Measurements from ENCODE around the gene SGPL1.

SGPL1 gene

DNA sequence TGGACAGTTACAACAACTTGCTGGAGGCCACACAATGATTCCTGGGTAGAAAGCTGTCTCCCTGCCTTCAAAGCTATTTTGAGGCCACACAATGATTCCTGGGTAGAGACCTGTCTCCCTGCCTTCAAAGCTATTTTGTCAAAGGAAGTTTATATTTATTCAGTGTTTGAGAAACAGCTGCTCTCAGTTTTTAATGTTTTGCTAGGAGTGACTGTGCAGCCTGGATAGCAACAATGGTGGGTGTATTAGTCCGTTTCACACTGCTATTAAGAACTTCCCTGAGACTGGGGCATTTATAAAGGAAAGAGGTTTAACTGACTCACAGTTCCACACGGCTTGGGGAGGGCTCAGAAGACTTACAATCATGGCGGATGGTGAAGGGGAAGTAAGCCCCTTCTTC is 3.9 kb upstream of the SGPL1 start:
- DNase-seq, result no peak

DNA sequence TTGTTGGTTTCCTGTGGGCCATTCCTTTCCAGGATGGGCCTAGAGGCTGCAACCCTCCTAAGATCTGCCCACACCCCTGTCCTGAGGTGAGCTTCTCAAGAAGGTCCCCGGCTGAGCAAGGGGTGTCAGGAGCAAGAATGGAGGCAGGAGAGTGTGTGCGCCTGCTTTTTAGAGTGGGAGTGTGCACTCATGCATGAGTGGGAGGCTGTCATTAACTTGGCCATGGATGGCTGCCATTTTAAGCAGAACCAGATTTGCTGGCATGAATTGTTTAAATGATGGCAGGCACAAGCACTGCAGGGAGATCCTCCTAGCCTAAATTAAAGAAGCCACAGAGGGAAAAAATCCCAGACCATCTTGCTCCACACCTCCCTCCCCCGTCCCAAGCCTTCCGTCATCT is 2.9 kb upstream of the SGPL1 start:
- DNase-seq, result no peak

- DNase-seq, result no peak
Observed at GRCh38 chr10:70814126-70814525, 1.6 kb upstream of the SGPL1 start.

DNA sequence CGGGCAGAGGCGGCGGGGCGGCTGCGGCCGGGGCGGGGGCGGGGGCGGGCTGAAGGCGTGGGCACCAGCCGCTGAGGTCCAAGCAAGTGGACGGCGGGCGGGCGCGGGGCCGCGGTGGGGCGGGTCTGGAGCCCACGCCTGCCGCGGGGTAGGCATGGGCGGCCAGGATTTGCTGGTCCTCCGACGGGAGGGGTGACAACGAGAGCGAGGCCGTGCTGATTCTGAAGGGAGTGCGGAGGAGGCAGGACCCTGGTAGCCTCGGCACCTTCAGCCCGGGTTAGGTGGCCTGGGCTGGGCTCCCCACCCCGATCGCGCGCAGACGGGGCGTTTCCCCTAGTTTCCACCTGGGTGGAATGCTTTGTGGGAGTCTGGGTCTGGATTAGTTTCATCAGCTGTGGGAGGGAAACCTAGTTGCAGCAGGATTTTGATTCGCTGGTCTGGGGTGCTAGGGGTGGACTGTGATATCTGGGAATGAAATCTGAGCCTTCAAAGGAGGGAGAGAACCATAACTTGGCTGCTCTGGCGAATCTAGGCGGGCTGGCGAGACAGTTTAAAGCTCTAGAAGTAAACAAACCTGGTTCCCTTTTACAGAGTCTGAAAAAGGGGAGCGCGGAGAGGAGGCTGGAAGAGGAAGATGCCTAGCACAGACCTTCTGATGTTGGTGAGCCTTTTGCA is 609 bp downstream of the SGPL1 start:
- peak; percentile 55 for DNase-seq

DNA sequence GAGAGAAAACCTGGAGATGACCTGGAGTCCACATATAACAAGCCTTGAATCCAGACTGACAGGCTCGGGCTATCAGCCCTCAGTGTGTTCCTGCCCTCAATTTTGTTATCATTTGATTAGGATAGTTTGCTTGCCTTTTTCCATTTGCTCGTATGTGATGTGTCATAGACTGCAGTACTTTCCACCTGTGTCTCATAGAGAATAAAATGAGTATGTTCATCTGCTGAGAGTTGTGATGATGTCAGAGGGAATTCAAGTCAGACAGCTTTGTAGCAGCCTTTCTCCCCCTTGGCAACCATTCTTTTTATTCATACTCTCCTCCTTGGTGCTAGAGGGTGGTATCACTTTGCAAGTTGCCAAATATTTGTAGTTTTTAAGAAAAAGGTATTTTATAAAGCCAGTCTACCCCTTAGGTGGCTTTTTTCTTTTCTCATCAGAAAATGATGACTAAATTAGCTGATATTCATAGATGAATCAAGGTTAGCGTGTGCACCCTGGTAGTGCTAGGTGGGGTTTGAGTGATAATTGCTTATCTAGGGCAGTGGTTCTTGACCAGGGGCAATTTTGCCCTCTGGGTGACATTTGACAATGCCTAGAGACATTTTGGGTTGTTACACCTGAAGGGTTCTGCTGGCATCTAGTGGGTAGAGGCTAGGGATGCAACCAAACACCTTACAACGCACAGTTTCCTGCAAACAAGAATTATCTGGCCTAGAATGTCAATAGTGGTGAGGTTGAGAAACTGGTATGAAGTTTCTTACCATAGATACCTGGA is 5.4 kb downstream of the SGPL1 start:
- no peak for DNase-seq

DNA sequence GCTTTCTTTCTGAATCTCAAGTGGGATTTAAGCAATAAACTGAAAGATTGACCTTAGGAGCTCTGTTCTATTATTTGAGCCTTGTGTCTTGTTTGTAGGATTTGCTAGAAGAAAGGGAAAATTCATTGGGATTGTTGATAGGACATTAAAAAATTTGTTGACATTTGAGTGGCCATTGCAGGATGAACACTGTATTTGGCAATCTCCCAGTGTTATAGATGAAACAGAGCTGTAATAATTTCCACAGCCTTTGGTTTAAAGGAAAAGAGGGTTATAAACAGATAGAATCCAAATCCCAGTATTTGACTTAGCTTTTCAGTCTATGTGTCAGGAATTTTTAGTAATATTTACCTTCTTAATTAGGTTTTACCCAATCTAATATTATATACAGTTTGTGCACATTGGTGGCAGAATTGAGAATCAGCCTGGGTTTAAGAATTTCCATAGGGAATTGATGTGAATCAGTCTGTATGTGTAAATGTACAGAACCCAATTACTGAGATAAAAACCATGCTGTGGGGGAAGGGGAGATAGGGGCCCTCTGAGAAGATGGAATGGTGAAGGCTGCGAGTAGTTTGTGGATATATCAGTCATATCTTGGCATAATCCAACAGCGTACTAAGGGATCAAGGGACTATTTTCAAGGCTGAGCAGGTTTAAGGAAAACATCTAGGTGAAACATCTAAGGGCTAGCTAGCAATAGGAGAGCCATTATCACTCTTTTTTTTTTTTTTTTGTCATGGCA is 6.5 kb downstream of the SGPL1 start:
- no peak for DNase-seq

GRCh38 chr10:70827086-70827757 is 11.5 kb downstream of the SGPL1 start:
- no peak for DNase-seq

GRCh38 chr10:70828923-70829322 is 13.2 kb downstream of the SGPL1 start:
- DNase-seq, result no peak

DNA sequence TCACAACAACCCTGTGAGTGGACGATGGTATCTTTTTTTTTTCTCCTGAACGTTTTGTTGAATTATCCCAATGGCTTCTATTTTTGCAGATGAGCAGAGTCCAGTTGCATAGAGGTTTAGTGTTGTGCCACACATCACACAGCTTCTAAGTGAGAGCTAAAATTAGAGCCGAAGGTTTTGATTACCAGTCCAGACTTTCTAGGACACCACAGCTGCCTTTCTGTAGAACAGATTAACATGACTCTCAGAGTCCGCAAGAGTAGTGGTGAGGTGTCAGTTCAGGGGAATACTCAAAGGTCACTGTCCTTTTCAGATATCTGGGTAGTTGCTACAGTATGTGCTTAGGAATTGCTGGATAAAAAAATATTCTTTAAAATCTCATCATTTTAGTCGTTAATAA is 13.8 kb downstream of the SGPL1 start:
- DNase-seq, result no peak

DNA sequence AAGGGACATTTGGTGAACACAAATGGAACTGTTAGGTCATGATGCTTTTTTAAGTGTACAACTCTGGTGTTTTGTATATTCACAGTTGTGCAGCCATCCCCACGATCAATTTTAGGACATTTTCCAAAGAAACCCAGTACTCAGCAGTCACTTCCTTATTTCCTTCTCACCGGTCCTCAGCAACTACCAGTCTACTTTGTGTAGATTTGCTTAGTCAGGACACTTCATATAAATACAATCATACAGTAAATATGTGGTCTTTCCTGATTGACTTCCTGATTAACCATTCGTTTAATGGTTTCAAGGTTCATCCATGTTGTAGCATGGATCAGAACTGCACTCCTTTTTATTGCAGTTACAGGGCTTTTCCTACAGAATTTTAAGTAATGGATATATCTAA is 14.4 kb downstream of the SGPL1 start:
- no peak for DNase-seq

DNA sequence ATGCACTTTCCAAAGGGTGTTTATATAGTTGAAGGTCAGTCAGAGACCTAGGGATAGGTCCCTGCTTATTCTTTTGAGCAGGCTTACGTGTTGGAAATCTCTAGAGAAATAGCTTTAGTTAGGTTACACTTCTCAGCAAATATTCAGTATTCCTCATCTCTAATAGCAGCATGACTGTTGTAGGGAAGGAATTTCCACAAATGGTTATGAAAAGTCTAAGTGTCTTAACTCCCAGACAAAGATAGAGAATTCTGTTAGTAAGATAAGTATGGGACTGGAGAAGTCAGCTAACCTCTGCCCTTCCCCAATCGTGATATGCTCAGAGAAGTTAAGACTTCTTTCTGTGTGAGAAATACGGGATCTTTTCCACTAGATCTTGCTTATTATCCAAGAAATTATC is 16.5 kb downstream of the SGPL1 start:
- no peak for DNase-seq

- no peak for DNase-seq
Observed at GRCh38 chr10:70832852-70833528, 17.2 kb downstream of the SGPL1 start.

DNA sequence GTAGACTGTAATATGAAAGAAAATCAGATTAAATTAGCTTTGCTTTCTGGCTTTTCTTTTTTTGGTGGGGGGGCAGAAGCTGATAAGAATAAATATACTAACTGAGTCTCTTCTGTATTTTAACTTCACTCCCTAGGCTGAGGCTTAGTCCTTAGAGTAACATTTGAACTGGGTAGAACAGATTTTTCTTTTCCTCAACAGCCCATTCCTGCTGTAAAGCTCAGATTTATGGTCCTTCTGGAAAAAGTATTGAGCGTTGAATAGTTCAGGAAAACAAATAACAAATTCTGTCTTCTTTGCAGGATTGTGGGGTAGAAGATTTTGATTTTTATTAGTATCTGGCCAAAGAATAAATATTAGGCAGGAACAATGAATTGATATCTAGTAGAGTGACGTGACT is 17.9 kb downstream of the SGPL1 start:
- DNase-seq, result no peak

DNA sequence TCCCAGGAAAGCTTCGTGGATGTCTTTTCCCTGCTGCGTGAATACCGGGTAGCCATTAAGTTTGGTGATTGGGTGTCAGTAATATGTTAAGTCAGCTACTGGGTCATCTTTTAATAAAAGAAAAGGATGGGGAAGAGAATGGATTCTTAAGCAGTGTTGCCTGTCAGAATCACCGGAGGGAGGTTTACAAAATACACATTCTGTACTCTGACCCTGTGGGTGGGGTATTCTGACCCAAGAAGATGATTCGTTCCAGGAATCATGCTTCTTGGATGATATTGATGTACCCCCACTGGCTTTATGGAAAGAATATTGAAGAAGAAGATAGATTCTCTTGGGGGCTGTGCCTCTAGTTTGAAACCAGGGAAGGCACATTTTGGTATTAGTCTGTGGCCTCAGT is 18.3 kb downstream of the SGPL1 start:
- DNase-seq, result no peak

DNA sequence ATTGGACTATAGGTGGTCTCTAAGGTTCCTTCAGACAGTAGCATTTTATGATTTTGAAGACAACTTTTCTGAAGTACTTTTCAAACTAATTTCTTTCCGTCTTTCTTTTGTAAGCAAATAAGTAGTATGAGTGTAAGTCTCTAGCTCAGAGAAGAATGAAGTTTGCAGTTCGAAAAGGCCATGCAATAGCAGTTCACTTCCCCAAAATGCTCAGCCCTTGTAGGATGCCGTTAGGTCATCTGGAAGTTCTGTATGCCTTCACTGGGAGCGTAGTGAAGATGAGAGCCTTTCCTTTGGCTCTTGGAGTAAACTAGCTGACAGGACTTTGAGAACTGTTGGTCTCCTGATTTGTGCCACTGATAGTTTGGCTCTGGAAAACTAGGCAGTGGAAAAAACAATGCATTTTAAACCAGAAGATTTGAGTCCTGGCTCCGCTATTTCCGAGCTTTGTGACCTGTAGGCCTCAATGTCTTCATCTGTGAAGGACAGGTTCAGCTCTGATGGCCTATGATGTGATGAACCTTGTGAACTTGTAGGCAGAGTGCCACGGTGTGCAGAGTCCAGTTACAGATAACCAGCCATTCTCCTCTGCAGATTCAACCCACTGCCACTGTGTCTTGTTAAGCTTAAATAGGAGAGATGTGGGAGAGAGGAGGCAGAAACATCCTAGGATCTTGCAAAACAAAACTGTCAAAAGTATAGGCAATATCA is 18.8 kb downstream of the SGPL1 start:
- no peak for DNase-seq

- DNase-seq, result no peak
Observed at GRCh38 chr10:70836319-70836718, 20.6 kb downstream of the SGPL1 start.

DNA sequence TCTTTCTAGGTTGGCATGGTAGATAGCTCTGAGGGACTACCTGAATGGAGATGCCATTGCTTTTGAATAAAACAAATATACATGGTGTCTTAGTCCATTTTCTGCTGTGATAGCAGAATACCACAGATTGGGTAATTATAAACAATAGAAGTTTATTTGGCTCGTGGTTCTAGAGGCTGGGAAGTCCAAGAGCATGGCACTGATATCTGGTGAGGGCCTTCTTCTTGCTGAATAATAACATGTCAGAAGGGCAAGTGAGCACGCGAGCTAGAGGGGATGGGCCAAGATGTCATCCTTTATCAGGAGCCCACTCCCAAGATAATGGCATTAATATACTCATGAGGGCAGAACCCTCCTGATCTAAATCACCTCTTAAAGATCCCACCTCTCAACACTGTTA is 21.9 kb downstream of the SGPL1 start:
- DNase-seq, result no peak

- DNase-seq, result no peak
Observed at GRCh38 chr10:70838270-70838805, 22.6 kb downstream of the SGPL1 start.

GRCh38 chr10:70840836-70841235 is 25.1 kb downstream of the SGPL1 start:
- no peak for DNase-seq

GRCh38 chr10:70843333-70843732 is 27.6 kb downstream of the SGPL1 start:
- DNase-seq, result no peak

- no peak for DNase-seq
Observed at GRCh38 chr10:70843776-70844489, 28.2 kb downstream of the SGPL1 start.
